HG02588 (cell line): ENCODE measurements around the gene ZNF438.

Source experiments
- ATAC-seq: cut with Tn5 transposase; IDR thresholded peaks from one replicate; pipeline ENCODE4 v1.9.1; 2021; ENCODE audit warnings: mild to moderate bottlenecking, moderate library complexity; ENCODE audit not compliant: unreplicated experiment

Gene ZNF438

GRCh38 chr10:31014161-31014875, 17.3 kb downstream of the ZNF438 start:
- ATAC-seq = no peak

GRCh38 chr10:31013331-31013730, 18.3 kb downstream of the ZNF438 start:
- no peak for ATAC-seq

- no peak for ATAC-seq
Observed at GRCh38 chr10:31011665-31012022, 20.0 kb downstream of the ZNF438 start.

- no peak for ATAC-seq
Observed at GRCh38 chr10:31011017-31011664, 20.5 kb downstream of the ZNF438 start.

- no peak for ATAC-seq
Observed at GRCh38 chr10:31010062-31010461, 21.6 kb downstream of the ZNF438 start.

- ATAC-seq = no peak
Observed at GRCh38 chr10:31005895-31006294, 25.8 kb downstream of the ZNF438 start.

GRCh38 chr10:31004611-31005193, 27.0 kb downstream of the ZNF438 start:
- ATAC-seq = no peak

GRCh38 chr10:31001740-31002139, 29.9 kb downstream of the ZNF438 start:
- no peak for ATAC-seq

- no peak for ATAC-seq
Observed at GRCh38 chr10:31000867-31001266, 30.8 kb downstream of the ZNF438 start.

GRCh38 chr10:31000071-31000782, 31.4 kb downstream of the ZNF438 start:
- no peak for ATAC-seq

GRCh38 chr10:30999070-30999712, 32.5 kb downstream of the ZNF438 start:
- no peak for ATAC-seq

GRCh38 chr10:30997536-30998235, 34.0 kb downstream of the ZNF438 start:
- no peak for ATAC-seq

GRCh38 chr10:30996481-30997005, 35.1 kb downstream of the ZNF438 start:
- no peak for ATAC-seq

GRCh38 chr10:30995081-30995770, 36.4 kb downstream of the ZNF438 start:
- ATAC-seq = no peak

- ATAC-seq = no peak
Observed at GRCh38 chr10:30993155-30993554, 38.5 kb downstream of the ZNF438 start.

- no peak for ATAC-seq
Observed at GRCh38 chr10:30992681-30993080, 39.0 kb downstream of the ZNF438 start.

GRCh38 chr10:30991647-30992011, 40.0 kb downstream of the ZNF438 start:
- no peak for ATAC-seq

GRCh38 chr10:30990971-30991646, 40.6 kb downstream of the ZNF438 start:
- ATAC-seq = no peak

- ATAC-seq = no peak
Observed at GRCh38 chr10:30990351-30990750, 41.3 kb downstream of the ZNF438 start.
